Limb (tissue), 2 donors: Measurements from ENCODE around the gene TRPV5.

Experiments
- DNase-seq, 2 donors: peaks; one replicate each; pipeline ENCODE4 v3.0.0-alpha.2; 2016; ENCODE audit errors: extremely low spot score in 2 of 2

TRPV5 gene

DNA sequence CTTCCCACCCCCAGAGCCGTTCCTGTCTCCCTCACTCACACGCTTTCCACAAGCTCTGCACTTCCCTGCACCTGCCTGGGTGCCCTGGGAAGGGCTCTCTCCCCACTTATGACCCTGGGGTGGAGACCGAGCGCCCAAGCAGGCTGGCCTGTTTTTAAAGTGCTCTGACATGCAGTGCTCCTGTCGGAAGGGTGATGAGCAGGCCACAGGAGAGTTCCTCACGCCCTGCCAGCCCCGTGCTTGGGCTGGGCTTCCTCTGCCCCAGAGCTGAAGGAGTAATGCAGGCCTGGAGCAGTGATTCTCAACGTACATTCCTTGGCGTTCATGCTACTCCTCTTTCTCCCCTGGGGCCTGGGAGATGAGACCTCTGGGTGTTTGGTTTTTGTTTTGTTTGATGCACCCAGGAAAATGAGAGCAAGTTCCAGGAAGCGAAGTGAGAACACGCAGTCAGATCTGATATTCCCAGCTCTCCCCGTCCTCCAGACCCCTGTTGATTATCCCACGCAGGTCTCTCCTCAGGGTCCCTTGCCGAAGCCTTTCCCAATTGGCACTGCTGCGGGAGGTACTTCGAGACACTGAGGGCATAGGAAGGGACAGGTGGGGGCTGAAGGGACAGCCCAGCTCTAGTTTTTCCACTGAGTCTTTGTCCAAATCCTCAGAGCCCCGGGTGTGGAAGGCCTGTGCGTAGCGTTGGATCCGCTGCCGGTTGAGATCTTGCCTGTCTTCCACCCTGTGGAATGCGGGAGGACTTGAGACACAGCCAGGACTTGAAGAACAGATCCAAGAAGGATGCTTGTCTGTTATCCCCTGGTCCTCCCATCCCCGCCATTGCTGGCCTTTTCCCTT, 62.1 kb downstream of the TRPV5 start:
- DNase-seq = peak in 1 of 2 donors; percentile 20

DNA sequence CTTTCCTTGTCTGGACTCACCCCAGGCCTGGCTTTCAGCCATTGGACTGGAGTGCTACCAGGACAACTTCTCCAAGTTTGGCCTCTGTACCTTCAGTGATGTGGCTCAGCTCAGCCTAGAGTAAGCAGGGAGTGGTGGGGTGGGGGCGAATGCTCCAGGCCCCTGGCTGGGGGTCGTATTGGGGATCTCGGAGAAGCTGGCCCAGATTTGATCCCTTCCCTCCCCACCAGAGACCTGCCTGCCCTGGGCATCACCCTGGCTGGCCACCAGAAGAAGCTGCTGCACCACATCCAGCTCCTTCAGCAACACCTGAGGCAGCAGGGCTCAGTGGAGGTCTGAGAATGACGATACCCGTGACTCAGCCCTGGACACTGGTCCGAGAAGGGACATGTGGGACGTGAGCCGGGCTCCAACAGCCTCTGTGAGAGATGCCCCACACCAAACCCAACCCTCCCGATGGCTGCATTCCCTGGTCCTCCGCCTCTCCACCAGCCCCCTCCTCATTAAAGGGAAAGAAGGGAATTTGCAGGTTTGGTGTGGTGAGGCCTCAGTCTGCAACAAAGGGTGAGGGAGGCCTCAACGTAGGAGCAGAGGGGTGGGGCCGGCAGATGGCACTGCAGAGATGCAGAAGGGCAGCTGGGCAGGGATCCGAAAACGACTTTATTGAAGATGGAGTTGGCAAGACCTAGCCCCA, 62.8 kb downstream of the TRPV5 start:
- peak in 1 of 2 donors; percentile 21 for DNase-seq

DNA sequence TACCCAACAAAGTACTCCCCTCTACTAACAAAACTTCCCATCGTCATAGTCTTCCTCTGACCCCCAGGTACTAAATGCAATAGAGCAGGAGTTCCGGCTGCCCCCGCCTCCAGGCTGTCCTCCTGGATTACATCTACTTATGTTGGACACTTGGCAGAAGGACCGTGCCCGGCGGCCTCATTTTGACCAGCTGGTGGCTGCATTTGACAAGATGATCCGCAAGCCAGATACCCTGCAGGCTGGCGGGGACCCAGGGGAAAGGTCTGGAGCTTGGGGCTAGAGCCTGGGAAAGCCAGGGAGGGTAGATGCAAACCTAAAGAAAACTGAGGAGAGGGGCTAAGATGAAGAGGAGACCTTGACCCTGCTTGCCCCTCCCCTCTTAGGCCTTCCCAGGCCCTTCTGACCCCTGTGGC, 63.4 kb downstream of the TRPV5 start:
- peak in 1 of 2 donors; percentile 20 for DNase-seq

DNA sequence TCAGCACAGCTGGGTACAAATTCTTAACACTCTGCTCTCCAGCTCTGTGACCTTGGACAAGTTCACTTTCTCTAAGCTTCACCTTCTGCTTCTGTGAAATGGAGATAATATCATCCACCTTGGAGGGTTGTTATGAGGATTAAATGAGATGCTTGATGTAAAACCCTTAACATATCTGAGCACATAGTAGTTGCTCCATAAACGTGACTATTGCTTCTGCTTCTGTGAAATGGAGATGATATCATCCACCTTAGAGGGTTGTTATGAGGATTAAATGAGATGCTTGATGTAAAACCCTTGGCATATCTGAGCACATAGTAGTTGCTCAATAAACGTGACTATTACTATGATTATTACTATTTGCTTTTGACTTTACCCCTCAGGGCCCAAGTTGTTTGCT, 64.1 kb downstream of the TRPV5 start:
- no peak for DNase-seq

DNA sequence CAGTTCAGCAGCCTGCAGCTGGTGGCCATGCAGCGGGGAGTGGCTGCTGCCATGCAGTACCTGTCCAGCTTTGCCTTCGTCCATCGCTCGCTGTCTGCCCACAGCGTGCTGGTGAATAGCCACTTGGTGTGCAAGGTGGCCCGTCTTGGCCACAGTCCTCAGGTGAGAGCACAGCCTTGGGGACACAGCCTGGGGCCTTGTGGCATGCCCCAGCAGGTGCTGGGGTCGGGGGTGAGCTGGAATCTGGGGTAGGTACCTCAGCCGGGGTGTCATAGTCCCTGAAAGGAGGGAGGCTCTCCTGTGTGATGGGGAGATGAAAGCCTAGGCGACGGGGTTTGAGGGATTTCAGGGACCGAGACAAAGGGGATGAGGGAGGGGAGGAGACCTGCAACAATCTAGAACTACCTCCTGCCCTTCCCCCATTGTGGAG, 64.5 kb downstream of the TRPV5 start:
- DNase-seq = peak in 1 of 2 donors; percentile 15

DNA sequence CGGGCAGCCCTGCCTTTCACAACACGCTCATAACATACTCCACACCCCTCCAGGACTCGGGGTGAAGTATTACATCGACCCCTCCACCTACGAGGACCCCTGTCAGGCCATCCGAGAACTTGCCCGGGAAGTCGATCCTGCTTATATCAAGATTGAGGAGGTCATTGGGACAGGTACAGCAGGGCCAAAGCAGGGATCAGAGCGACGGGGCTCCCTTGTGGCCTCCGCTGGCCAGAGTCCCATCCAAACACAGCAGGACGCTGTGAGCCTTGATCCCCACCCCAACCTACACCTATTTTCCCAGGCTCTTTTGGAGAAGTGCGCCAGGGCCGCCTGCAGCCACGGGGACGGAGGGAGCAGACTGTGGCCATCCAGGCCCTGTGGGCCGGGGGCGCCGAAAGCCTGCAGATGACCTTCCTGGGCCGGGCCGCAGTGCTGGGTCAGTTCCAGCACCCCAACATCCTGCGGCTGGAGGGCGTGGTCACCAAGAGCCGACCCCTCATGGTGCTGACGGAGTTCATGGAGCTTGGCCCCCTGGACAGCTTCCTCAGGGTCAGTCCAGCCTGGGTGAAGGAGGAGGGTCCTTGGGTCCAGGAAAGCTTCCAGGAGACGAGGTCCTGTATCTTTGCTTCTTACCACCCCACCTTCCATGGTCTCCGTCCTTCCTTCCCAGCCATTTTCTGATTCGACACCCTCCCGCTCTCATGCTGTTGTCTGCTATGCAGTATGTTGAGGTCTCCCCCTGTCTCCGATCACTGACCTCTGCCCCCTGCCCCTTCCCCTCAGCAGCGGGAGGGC, 65.2 kb downstream of the TRPV5 start:
- peak in 1 of 2 donors; percentile 23 for DNase-seq

DNA sequence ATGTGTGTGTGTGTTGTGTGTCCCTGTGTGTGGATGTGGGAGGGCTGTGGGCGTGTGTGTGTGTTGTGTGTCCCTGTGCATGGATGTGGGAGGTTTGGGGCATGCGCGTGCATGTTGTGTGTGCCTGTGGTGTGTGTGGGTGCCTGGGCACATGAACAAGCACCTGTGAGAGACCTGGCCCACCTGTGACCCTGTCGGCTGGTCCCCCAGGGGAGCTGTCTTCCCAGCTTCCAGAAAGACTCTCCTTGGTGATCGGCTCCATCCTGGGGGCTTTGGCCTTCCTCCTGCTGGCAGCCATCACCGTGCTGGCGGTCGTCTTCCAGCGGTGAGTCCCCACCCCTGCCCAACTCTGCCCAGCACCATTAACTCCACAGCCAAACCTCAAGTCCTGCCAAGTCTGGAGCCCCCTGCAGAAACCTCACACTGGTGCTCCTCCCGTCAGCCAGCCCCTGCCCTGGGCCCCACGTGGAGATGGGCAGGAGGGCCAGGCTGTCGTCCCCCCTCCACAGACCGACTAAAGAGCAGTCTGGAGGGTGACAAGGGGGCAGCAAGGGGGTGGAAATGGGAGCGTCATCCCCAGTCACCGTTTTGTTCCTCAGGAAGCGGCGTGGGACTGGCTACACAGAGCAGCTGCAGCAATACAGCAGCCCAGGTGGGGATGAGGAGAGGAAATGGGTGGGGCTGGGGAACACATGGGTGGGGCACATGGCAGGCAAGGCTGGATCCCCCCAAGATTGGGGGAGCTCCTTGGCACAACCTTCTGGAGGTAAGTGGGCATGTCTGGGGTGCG, 66.0 kb downstream of the TRPV5 start:
- DNase-seq = peak in 1 of 2 donors; percentile 27

DNA sequence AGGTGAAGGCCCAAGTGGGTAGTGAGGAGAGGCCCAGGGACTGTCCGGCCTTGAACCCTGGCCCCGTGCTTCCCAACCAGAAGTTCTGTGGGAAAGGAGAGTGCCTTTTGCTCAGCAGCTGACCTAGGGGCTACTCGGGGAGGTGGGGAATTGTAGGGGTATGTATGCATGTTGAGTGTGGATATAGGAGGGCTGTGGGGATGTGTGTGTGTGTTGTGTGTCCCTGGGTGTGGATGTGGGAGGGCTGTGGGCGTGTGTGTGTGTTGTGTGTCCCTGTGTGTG, 66.5 kb downstream of the TRPV5 start:
- DNase-seq = no peak

DNA sequence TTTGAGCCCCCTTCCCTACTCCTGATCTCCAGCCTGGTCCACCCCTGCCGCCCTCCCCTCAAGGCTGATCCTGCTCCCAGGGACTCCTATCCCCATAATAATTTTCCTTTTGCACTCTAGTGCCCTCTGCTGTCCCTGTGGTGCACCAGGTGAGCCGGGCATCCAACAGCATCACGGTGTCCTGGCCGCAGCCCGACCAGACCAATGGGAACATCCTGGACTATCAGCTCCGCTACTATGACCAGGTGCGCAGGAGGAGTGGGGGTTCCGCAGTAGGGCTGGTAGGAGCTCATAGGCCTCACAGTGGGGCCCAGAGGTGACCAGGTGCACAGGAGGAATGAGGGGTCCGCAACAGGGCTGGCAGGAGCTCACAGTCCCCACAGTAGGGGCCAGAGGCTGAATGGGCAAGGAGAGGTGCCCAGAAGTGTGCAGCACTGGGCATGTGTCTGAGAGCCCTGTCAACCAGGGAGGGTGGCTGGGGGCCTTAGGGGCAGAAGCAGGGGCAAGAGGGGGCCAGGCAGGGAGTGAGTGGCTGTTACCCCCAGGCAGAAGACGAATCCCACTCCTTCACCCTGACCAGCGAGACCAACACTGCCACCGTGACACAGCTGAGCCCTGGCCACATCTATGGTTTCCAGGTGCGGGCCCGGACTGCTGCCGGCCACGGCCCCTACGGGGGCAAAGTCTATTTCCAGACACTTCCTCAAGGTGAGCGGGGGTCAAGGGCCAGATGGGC, 67.0 kb downstream of the TRPV5 start:
- peak in 1 of 2 donors; percentile 41 for DNase-seq

DNA sequence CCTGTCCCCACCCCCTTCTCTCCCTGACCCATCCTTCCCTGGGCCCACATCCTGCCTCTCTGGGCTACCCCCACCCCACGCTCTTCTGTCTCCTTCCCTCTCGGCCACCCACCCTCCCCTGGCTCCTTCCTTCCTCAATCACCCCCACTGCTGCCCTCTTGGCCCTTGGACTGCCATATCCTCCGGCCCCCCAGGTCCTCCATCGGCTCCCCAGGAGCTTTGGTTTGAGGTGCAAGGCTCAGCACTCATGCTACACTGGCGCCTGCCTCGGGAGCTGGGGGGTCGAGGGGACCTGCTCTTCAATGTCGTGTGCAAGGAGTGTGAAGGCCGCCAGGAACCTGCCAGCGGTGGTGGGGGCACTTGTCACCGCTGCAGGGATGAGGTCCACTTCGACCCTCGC, 67.8 kb downstream of the TRPV5 start:
- DNase-seq = no peak

DNA sequence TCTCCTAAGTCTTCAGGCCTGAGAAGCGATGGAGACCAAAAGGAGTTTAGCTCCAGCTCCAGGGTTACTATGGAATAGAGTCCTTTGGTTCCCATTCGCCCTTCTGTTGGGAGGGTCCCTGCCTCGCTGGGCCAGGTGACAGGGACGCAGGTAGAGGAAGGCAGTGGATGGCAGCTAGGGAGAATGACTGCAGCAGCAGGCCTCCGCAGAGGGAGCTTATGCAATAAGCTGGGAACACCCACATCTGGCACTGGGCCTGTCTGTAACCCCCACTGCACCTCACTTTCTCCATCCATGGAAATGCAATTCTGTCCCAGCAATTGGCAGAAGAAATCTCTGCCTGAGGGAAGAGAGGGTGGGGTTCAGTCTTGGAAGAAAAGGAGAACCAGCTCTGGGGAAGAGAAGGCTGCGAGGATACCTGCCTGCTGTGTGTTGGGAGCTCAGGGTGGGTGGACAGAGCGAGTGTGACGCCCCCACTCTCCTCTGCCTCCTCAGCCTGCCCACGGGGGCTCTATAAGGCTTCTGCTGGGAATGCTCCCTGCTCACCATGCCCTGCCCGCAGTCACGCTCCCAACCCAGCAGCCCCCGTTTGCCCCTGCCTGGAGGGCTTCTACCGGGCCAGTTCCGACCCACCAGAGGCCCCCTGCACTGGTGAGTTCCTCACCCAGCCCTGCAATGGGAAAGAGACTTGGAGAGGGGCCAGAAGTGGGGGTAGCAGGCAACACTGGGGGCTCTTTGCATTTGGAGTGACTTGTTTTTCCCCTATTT, 68.4 kb downstream of the TRPV5 start:
- DNase-seq = no peak

DNA sequence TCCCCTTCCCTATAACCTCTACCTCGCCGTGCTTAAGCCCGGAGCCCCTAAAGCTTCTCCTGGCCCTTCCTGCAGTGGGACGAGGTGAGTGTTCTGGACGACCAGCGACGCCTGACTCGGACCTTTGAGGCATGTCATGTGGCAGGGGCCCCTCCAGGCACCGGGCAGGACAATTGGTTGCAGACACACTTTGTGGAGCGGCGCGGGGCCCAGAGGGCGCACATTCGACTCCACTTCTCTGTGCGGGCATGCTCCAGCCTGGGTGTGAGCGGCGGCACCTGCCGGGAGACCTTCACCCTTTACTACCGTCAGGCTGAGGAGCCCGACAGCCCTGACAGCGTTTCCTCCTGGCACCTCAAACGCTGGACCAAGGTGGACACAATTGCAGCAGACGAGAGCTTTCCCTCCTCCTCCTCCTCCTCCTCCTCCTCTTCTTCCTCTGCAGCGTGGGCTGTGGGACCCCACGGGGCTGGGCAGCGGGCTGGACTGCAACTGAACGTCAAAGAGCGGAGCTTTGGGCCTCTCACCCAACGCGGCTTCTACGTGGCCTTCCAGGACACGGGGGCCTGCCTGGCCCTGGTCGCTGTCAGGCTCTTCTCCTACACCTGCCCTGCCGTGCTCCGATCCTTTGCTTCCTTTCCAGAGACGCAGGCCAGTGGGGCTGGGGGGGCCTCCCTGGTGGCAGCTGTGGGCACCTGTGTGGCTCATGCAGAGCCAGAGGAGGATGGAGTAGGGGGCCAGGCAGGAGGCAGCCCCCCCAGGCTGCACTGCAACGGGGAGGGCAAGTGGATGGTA, 69.5 kb downstream of the TRPV5 start:
- DNase-seq = no peak

DNA sequence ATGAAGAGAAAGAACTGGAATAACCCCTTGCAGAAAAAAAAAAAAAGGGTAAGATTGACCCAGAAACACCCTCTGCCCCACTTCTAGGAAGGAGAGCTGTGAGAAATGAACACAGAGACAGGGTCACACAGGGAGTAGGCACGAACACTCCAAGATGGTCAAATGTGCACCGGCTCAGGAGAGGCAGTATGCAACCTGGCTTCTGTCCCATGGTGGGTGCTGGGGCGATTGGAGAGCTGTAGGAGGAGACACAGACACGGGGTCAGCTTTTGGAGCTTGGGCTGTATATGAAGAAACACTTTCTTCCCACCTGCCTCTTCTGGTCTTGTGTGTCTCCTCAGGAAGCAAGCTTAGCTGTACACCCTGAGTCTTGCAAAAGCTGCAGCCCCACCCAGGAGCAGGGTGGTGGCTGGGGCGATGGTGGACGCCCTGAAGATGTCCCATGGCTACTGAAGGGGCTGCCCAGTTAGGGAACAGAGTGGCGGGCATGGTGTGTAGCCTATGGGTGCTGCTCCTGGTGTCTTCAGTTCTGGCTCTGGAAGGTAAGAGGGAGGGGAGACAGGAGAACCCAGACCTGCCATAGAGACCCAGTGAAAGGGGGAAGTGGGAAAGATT, 70.7 kb downstream of the TRPV5 start:
- DNase-seq = no peak

DNA sequence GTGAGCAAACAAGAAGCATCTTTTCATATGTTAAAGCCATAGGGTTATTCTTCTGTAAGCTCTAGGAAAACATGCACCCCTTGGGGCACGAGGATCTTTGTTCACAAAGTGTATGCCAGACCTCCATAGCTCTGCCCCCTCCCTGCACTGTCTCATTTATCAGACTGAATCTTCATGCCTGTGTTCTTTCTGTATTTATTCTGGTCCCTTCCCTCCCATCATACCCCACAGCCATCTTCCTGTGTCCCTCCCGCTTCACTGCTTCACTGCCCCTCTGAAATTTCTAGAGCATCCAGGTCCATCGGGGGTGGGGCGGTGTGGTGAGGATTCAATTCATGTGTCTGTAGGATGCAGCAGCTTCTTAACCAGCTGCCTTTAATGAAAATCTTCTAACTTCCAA, 71.2 kb downstream of the TRPV5 start:
- DNase-seq = no peak

DNA sequence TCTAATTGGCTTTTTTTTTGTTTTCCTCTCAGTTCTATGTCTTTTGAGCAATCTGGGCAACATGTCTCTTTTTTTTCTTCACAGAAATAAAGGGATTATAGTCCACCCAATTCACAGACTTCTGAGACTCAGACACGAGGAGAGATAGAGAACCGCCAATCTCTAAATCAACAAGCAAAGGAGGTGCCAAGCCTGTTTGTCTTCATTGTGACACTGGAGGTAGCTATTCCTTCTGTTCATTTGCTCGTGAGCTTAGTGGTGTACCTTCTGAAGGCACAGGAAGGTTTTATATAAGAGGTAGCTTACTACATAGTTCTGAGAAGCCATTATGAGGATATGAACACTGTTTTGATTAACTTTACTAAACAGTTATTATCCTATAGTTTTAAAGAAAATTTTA, 72.6 kb downstream of the TRPV5 start:
- DNase-seq = no peak

DNA sequence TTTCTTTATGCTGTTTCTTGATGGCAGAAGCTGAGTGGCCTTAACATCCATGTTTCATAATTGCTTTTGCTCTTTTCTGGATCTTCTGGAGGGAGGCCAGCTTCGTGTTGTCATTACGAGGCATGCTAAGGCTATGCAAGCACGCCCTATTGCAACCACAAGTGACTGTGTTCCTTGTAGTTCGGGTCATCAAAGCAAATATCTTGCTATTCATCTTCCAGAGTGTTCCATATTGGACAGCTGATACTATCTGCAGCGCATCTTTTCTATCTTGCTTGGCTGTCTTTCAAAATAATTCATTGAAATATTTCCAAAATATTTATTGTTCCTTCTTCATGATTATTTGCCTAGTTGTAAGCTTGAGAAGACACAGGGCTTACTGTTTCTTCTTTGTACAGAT, 73.7 kb downstream of the TRPV5 start:
- DNase-seq = no peak

DNA sequence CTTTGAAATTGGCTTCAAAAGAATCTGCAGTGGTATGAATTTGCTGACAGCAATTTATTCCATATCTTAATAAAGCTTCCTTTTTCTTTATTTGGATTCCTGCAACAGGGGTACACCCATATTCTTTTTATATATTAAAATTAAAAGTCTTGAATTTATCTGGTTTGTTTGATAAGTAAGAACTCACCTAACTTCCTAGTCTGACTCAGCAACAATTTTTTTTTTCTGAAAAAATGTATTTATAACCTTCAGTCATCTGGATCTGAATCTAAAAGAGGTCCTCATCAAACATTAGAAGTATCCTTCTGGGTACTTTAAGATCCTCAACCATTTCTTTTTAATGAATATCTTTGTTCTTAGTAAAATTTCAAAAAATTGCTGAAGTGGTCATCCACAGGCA, 74.1 kb downstream of the TRPV5 start:
- DNase-seq = no peak
